HG03066 (cell line): Measurements from ENCODE around the gene LSM4.

Experiments used
- ATAC-seq: cut with Tn5 transposase; IDR thresholded peaks from one replicate; pipeline ENCODE4 v1.9.1; 2021; ENCODE audit warnings: low read depth; ENCODE audit not compliant: unreplicated experiment

Gene LSM4

DNA sequence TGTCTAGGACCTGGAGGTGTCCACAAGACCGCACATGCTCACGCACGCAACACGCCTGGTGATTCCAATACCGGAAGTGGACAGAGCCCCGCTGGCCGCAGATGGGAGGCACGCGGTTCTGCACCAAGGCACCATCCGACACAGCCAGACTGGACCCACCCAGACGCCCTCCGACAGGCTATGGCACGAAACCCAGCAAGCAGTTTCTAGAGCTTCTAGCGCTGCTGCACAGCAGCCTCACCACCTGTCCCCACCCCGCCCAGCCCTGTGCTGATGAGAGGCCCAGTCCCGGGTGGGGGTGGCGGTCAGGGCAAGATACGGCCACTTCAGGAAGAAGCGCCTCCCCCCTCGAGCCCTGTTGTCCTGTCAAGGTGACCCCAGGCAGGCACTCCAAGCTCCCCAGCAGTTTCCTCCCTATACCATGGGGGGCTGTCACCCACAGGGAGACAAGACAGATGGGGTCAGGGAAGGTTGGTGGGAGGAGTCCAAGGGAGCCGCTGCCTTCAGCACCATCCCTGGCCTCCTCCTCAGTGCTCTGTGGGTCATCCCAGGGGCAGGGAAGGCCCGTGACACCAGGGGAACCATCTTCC is 11.3 kb downstream of the LSM4 start:
- ATAC-seq = no peak

DNA sequence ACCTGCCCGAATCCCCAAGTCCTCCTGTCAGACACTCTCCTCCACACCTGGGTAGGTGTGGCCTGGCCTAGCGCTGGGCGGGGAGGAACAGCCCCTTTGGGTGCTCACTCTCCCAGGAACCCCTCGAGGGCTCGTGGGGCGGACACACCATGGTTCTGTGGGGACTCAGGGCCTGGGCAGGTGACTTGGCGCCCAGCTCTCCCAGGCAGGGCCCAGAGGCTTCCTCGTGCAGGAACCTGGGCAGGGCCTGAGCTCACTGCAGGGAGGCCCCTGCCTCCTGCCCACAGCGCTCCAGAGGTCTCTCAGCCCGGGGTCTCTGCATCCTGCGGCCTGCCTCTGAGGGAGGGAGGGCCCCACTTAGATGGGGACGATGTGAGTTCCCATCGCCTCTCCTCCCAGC is 11.9 kb downstream of the LSM4 start:
- ATAC-seq = no peak

DNA sequence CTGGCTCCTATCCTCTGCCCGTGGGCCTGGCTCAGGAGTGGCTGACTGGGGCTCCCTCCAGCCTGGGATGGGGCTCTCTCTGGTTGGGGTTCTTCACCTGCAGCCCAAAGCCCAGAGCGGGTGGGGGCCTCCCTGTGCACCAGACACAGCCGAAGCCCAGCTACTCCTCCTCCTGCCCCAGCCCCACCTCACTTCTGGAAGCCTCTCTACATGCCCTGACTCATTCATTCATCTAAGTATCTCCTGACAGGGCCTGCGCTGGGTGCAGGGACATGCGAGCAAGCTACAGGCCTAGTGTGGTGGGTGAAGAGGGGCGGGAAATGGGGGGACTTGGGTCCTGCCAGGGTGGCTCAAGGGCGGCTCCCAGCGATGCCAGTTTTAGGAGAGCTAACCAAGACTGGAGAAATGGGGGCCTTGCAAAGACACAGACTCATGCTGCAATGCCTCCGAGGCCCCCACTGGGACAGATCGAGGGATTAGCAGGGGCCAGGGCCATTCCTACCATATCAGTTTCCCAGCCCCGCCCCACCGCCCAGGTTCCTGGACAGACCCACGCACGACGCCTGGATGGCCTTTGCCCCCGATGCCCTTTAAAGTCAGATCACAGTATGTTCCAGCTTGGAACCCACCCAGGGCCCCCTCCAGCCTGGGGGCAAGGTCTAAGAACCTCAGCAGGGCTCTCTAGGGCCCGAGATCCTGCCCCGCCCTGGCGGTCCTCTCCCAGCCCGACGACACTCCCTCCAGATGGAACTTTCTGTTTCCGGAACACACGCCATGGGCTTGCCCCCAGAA is 12.6 kb downstream of the LSM4 start:
- no peak for ATAC-seq

DNA sequence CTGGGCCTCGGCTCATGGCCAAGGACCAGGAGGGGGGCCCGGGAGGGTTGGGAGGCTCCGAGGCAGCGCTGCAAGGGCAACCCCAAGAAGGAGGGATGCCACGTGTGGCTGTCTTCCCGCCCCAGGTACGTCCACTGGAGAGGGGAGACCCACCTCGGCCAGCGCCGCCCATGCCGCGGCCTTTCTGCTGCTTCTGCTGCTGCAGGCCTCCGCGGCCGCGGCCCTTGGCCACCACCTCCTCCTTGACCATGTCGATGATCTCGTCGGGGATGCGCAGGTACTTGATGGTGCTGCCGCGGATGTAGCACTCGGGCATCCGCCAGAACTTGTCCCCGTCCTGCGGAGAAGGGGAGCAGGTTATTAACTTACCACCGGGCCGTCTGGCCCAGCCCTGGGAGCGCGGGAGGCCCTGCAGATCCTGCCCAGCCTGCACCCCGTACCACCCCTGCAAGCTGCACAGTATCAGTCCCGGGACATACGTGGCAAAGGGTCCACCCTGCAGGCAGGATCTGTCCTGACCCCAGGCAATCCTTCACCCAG is 13.3 kb downstream of the LSM4 start:
- ATAC-seq = no peak

- ATAC-seq = no peak
Measured at GRCh38 chr19:18308948-18309325, 13.9 kb downstream of the LSM4 start.

- ATAC-seq = no peak
Measured at GRCh38 chr19:18308051-18308947, 14.6 kb downstream of the LSM4 start.

GRCh38 chr19:18307271-18307681 is 15.6 kb downstream of the LSM4 start:
- no peak for ATAC-seq

DNA sequence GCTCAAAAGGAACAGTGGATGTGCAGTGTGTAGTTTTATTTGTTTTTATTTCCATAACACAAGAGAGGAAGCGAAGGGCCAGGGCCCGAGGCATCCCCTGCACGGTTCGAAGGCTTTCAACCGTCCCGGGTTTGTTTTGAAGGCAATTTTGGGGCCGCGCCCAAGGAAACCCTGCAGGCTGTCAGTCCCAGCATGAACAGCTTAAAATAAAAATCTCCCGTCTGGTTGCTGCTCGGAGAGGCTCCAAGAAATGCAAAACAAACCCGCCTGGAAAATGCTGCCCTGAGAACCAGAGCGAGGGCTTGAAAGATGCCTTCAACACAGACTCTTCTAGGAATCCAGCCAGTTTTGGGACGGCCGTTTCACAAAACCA is 16.0 kb downstream of the LSM4 start:
- no peak for ATAC-seq

DNA sequence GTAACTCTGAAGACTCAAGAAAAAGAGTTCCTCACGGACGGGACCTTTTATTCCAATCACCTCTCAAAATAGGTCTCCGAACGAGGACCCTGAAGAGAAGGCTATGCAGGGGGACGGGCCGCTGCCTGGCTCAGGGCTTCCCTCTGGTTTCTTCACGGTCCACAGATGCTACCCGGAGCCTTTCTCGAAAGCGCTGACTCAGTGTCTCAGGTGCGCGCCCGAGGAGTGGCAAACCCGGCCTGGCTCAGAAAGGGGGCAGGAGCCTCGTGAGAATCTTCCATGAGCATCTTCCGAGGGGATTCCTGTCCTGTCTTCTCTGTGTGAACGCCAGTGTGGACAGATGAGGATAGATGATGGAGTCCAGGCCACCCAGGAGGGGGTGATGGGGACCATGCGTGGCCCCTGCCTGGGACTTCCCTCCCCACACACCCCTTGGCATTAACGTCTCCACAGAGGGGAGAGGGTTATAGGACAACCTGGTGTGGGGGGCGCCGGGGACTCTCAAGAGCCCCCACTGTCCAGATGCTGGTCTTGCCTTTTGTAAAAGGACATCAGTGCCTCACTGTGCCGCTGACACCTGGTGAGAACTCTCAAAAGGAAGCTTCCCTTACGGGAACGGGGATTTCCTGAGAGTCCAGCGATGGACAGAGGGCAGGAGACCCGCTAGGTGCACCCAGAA is 16.5 kb downstream of the LSM4 start:
- no peak for ATAC-seq

GRCh38 chr19:18304458-18305310 is 18.2 kb downstream of the LSM4 start:
- ATAC-seq = no peak

DNA sequence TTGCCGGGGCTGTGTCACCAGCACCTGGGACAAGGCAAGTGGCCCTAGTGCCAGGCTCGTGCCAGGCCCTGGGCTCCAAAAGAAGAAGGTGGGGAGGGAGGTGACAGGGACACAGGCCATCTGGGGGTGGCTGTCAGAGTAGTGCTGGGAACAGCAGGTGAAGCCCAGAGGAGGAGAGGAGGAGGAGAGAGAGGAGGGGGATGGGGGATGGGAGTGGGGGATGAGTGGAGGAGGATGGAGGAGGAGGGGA is 18.7 kb downstream of the LSM4 start:
- ATAC-seq = no peak

- no peak for ATAC-seq
Measured at GRCh38 chr19:18301718-18302111, 21.2 kb downstream of the LSM4 start.

GRCh38 chr19:18300930-18301717 is 21.8 kb downstream of the LSM4 start:
- no peak for ATAC-seq

GRCh38 chr19:18299654-18300053 is 23.2 kb downstream of the LSM4 start:
- ATAC-seq = no peak

DNA sequence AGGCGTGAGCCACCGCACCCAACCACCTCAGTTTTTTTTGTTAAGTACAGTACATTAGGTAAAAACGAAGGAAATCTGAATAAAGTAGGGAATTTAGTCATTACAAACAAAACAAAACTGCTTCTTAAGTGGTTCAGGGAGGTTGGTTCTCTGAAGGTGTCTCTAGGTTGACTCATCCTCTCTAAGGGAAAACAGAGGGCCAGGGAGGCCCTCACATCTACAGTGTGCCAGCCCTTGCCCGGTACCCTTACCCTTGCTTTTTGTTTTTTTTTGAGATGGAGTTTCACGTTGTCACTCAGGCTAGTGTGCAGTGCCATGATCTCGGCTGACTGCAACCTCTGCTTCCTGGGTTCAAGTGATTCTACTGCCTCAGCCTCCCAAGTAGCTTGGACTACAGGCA is 24.3 kb downstream of the LSM4 start:
- ATAC-seq = no peak

GRCh38 chr19:18297308-18297707 is 25.6 kb downstream of the LSM4 start:
- no peak for ATAC-seq

GRCh38 chr19:18295034-18295451 is 27.8 kb downstream of the LSM4 start:
- no peak for ATAC-seq

GRCh38 chr19:18294467-18294864 is 28.4 kb downstream of the LSM4 start:
- no peak for ATAC-seq
